Osteocyte (in vitro differentiated cells): ENCODE data around the gene SSX2IP. TPM values are rescaled to one million over a fixed set of nuclear protein-coding genes. Genes with fewer than 3 reads are reported as not detected.

Source experiments
- DNase-seq: peaks from one replicate; pipeline ENCODE4 v3.0.0; 2021; ENCODE audit warnings: mixed read lengths; ENCODE audit not compliant: unreplicated experiment; ENCODE audit errors: extremely low spot score
- H3K27ac Mint-ChIP-seq: one replicate; pipeline ENCODE4 v1.8.0; 2021; ENCODE audit warnings: mild to moderate bottlenecking, mixed read lengths; ENCODE audit not compliant: unreplicated experiment
- H3K27me3 Mint-ChIP-seq: one replicate; pipeline ENCODE4 v1.8.0; 2021; ENCODE audit warnings: mixed read lengths; ENCODE audit not compliant: unreplicated experiment
- H3K36me3 Mint-ChIP-seq: one replicate; pipeline ENCODE4 v1.8.0; 2021; ENCODE audit warnings: mixed read lengths; ENCODE audit not compliant: unreplicated experiment
- H3K4me1 Mint-ChIP-seq: one replicate; pipeline ENCODE4 v1.8.0; 2021; ENCODE audit warnings: mixed read lengths; ENCODE audit not compliant: unreplicated experiment
- H3K4me3 Mint-ChIP-seq: one replicate; pipeline ENCODE4 v1.8.0; 2021; ENCODE audit warnings: mild to moderate bottlenecking, moderate library complexity, mixed read lengths; ENCODE audit not compliant: unreplicated experiment
- H3K9me3 Mint-ChIP-seq: one replicate; pipeline ENCODE4 v1.8.0; 2021; ENCODE audit warnings: mixed read lengths; ENCODE audit not compliant: unreplicated experiment
- CTCF ChIP-seq: fragments of 200-600 bp; sonication (generic); IDR thresholded peaks from 2 replicates; pipeline ENCODE4 v1.5.0; 2021; ENCODE audit warnings: antibody characterized with exemption, mild to moderate bottlenecking, moderate library complexity
- total RNA-seq: library from RNA; stranded (reverse); gene quantifications from 2 replicates; pipeline ENCODE4 v1.2.1, GENCODE V29; 2021

Gene SSX2IP
- total RNA-seq, 1 donor from 2014 or later: 7.0 TPM

GRCh38 chr1:84634536-84635205 lies 55.6 kb downstream of the SSX2IP start:
- Mint-ChIP-seq H3K4me1 (peaks cover 10% of the 10 kb centered on the region), H3K4me3 (no peak overlapping the region), H3K27me3 (no peaks in the 10 kb centered on the region), H3K36me3 (no peaks in the 10 kb centered on the region), H3K27ac (no peak overlapping the region), H3K9me3 (peaks cover 6% of the 10 kb centered on the region)
- no peak for TF ChIP-seq CTCF
- DNase-seq: peak; percentile 15

GRCh38 chr1:84632673-84633434 lies 57.4 kb downstream of the SSX2IP start:
- Mint-ChIP-seq H3K27me3 (no peaks in the 10 kb centered on the region), H3K4me3 (no peak overlapping the region), H3K4me1 (peaks cover 10% of the 10 kb centered on the region), H3K36me3 (no peaks in the 10 kb centered on the region), H3K9me3 (peaks cover 6% of the 10 kb centered on the region), H3K27ac (peak overlapping the region; percentile 16)
- TF ChIP-seq CTCF: no peak
- peak; percentile 36 for DNase-seq

- Mint-ChIP-seq H3K36me3 (no peaks in the 10 kb centered on the region), H3K27ac (no peak overlapping the region), H3K9me3 (peaks cover 6% of the 10 kb centered on the region), H3K4me1 (peaks cover 10% of the 10 kb centered on the region), H3K27me3 (no peaks in the 10 kb centered on the region), H3K4me3 (no peak overlapping the region)
- no peak for TF ChIP-seq CTCF
- DNase-seq: no peak
Observed at GRCh38 chr1:84632137-84632536, 58.1 kb downstream of the SSX2IP start.

- Mint-ChIP-seq H3K27me3 (no peaks in the 10 kb centered on the region), H3K4me1 (peaks cover 8% of the 10 kb centered on the region), H3K4me3 (no peak overlapping the region), H3K27ac (no peak overlapping the region), H3K9me3 (no peaks in the 10 kb centered on the region), H3K36me3 (no peaks in the 10 kb centered on the region)
- DNase-seq: peak; percentile 66
- no peak for TF ChIP-seq CTCF
Observed at GRCh38 chr1:84624876-84625275, 65.4 kb downstream of the SSX2IP start.

GRCh38 chr1:84621553-84621952 lies 68.7 kb downstream of the SSX2IP start:
- TF ChIP-seq CTCF: no peak
- Mint-ChIP-seq H3K4me3 (no peak overlapping the region), H3K27ac (no peak overlapping the region), H3K27me3 (no peaks in the 10 kb centered on the region), H3K4me1 (peaks cover 18% of the 10 kb centered on the region), H3K36me3 (no peaks in the 10 kb centered on the region), H3K9me3 (no peaks in the 10 kb centered on the region)
- DNase-seq: peak; percentile 46
